Ishikawa (cell line): ENCODE measurements around the gene CNIH4.

Experiments used
- CEBPB ChIP-seq: IDR thresholded peaks from 2 replicates; pipeline ENCODE4 v1.6.1; 2012
- CREB1 ChIP-seq: IDR thresholded peaks from 2 replicates; pipeline ENCODE4 v1.6.1; 2012; ENCODE audit warnings: low read depth
- NFIC ChIP-seq: IDR thresholded peaks from 2 replicates; pipeline ENCODE4 v1.6.1; 2012
- RAD21 ChIP-seq: IDR thresholded peaks from 2 replicates; pipeline ENCODE4 v1.6.1; 2012; ENCODE audit warnings: low read depth
- TAF1 ChIP-seq: IDR thresholded peaks from 2 replicates; pipeline ENCODE4 v1.6.1; 2012; ENCODE audit warnings: low read depth, mild to moderate bottlenecking
- TCF12 ChIP-seq: IDR thresholded peaks from 2 replicates; pipeline ENCODE4 v1.6.1; 2012; ENCODE audit warnings: low read depth
- YY1 ChIP-seq: IDR thresholded peaks from 2 replicates; pipeline ENCODE4 v1.6.1; 2012; ENCODE audit warnings: low read depth
- ZBTB7A ChIP-seq: IDR thresholded peaks from 2 replicates; pipeline ENCODE4 v1.6.1; 2012; ENCODE audit warnings: low read depth
- TF ChIP-seq, protein P1 (sequence below): IDR thresholded peaks from 2 replicates; pipeline ENCODE4 v1.6.1; 2012; ENCODE audit warnings: low read depth, mild to moderate bottlenecking
- TF ChIP-seq, protein P2 (sequence below): IDR thresholded peaks from 2 replicates; pipeline ENCODE4 v1.6.1; 2012
- TF ChIP-seq, protein P3 (sequence below): IDR thresholded peaks from 2 replicates; pipeline ENCODE4 v1.6.1; 2012

DNA sequence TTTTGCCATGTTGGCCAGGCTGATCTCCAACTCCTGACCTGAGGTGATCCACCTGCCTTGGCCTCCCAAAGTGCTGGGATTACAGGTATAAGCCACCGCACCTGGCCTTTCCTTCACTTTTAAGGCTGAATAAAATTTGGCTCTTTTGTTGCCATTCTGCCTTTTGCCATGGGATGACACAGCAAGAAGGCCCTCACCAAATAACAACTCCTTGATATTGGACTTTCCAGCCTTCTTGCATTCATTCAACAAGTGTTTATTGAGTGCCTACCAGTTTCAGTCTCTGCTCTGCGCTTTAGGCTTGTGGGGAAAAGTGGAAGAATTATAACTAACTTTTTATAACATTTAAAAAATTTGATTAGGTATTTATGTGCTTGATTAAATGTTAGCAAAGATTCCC is 24.9 kb upstream of the CNIH4 start:
- no peak for TF ChIP-seq CEBPB
- TF ChIP-seq RAD21: no peak
- TF ChIP-seq CREB1: no peak
- no peak for TF ChIP-seq TAF1
- TF ChIP-seq YY1: no peak
- no peak for TF ChIP-seq TCF12
- TF ChIP-seq, protein P1, sequence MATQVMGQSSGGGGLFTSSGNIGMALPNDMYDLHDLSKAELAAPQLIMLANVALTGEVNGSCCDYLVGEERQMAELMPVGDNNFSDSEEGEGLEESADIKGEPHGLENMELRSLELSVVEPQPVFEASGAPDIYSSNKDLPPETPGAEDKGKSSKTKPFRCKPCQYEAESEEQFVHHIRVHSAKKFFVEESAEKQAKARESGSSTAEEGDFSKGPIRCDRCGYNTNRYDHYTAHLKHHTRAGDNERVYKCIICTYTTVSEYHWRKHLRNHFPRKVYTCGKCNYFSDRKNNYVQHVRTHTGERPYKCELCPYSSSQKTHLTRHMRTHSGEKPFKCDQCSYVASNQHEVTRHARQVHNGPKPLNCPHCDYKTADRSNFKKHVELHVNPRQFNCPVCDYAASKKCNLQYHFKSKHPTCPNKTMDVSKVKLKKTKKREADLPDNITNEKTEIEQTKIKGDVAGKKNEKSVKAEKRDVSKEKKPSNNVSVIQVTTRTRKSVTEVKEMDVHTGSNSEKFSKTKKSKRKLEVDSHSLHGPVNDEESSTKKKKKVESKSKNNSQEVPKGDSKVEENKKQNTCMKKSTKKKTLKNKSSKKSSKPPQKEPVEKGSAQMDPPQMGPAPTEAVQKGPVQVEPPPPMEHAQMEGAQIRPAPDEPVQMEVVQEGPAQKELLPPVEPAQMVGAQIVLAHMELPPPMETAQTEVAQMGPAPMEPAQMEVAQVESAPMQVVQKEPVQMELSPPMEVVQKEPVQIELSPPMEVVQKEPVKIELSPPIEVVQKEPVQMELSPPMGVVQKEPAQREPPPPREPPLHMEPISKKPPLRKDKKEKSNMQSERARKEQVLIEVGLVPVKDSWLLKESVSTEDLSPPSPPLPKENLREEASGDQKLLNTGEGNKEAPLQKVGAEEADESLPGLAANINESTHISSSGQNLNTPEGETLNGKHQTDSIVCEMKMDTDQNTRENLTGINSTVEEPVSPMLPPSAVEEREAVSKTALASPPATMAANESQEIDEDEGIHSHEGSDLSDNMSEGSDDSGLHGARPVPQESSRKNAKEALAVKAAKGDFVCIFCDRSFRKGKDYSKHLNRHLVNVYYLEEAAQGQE: no peak
- TF ChIP-seq, protein P2, sequence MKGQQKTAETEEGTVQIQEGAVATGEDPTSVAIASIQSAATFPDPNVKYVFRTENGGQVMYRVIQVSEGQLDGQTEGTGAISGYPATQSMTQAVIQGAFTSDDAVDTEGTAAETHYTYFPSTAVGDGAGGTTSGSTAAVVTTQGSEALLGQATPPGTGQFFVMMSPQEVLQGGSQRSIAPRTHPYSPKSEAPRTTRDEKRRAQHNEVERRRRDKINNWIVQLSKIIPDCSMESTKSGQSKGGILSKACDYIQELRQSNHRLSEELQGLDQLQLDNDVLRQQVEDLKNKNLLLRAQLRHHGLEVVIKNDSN: no peak
- TF ChIP-seq, protein P3, sequence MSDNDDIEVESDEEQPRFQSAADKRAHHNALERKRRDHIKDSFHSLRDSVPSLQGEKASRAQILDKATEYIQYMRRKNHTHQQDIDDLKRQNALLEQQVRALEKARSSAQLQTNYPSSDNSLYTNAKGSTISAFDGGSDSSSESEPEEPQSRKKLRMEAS: no peak
- TF ChIP-seq NFIC: no peak
- TF ChIP-seq ZBTB7A: no peak
